NOMO-1 (cell line): ENCODE data around the gene TMEM184C.
A peak's percentile ranks its signal among the peaks of the same experiment; 100 is the strongest.

ENCODE experiments used
- DNase-seq, 2 experiments: peaks; one replicate each; lab custom pipeline; 2025; ENCODE audit not compliant: unreplicated experiment in 2 of 2; lab: John Stamatoyannopoulos, UW

Gene TMEM184C

DNA sequence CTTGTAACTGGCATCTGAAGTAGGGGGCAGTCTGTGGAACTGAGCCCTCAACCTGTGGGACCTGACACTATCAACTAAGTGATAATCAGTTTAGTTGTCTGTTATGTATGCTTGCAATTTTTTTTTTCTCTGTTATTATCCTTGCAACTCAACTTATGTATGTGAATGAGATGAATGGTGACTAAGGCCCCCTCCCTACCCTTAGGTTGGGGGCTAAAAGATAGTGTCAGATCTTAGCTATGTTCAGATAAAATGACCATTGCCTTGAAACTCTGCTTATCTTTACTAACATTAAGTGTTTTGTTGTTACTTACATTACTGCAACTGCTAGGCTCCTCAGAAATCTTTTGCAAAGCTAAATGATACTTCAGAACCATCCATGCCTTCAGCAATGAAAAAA, 31.5 kb downstream of the TMEM184C start:
- DNase-seq = no peak

DNA sequence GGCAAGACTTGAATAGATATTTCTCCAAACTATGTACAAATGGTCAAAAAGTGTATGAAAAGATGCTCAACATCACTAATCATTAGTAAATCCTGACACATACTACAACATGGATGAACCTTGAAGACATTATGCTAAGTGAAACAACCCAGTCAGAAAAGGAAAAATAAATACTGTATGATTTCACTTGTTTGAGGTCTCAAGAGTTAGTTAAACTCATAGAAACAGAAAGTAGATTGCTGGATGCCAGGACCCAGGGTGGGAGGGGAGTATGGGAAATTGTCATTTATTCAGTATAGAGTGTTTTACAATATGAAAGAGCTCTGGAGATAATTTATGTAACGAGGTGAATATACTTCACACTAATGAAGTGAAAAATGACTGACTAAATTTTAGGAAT, 34.4 kb downstream of the TMEM184C start:
- DNase-seq = no peak

DNA sequence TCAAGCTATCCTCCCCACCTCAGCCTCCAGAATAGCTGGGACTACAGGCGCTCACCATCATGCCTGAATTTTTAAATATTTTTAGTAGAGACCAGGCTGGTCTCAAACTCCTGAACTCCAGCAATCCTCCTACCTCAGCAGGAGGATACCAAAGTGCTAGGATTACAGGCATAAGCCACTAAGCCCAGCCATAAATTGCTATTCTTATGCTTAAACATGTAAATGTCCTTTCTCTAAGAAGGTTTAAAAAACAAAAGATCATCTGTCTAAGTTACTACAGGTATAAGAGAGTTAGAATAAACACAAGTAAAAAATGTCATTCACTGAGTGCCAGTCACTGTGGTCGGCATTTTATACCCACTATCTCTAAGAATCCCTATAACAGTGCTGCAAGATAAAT, 38.4 kb downstream of the TMEM184C start:
- no peak for DNase-seq

GRCh38 chr4:147658501-147658900, 41.3 kb downstream of the TMEM184C start:
- no peak for DNase-seq

DNA sequence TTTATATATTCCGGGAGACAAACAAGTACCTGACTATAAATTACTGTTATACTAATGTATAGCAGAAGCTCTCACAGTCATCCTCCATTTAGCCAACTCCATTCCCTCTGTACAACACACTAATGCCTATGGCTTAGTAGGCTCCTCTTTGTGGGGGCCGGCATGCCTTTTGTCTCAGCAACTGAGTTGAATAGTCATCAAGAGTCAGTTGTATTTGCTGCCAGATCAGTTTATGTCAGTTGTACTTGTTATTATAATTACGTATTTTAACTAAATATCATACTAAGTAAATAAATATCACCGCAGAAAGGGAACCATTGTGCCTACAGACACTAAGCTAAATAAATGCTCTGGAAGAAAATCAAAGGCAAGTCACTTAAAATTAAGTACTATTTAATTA, 56.9 kb downstream of the TMEM184C start:
- DNase-seq = no peak

DNA sequence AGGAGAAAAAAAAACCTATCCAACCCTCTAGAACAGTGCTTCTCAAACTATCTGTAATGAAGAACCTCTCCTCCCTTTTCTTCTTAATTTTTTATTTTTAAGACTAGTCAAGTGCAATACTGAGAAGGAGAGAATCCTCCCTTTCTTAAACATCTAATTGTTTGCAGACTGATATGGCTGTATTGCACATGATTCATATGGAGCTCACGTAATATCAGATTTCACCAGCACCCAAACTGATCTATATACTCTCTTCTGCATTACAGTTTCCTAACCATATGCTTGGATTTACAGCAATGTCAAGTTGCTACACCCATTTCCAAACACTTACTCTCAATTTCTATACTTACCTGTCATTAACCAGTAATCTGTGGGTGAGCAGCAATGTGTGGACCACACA, 57.3 kb downstream of the TMEM184C start:
- no peak for DNase-seq

DNA sequence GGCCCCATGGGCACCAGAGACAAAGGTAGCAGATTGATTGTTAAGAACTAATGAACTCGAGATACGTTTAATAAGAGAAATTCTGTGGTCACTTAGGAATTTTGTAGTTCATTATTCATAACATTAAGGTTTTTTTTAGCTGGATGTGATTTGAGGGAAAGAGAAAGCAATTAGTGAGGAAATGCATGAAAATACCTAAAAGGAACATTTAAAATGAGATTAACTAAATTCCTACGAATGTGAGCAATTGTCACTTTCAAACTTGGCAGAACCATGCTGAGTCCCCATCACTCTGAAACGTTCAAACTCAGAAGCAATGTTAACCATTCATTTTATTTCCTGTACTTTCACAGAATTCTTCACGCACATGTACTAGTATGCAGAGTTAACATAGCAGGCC, 60.9 kb downstream of the TMEM184C start:
- no peak for DNase-seq

DNA sequence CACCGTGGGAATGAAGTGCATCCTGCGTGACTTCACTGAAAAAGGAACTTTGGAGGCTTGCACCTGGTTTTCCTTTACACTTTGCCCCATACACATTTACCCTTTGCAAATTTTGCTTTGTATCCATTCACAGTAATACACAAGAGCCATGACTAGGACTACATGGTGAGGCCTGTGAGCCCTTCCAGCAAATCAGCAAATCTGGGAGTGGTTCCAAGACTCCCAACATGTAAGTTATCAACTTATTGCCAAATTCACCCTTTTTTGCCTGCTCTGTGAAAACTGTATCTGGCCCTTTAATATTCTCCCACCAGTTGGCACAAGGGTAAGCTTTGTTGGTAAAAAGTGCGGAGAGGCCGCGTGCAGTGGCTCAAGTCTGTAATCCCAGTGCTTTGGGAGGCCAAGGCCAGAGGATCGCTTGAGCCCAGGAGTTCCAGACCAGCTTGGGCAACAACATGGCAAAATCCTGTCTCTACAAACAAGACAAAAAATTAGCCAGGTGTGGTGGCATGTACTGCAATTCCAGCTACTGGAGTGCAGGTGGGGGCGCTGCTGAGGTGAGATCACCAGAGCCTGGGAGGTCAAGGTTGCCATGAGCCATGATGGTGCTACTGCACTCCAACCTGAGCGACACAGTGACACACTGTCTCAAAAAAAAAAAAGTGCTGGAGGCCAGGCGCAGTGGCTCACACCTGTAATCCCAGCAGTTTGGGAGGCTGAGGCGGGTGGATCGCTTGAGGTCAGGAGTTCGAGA, 61.8 kb downstream of the TMEM184C start:
- DNase-seq = no peak

- no peak for DNase-seq
Observed at GRCh38 chr4:147682755-147683154, 65.6 kb downstream of the TMEM184C start.

- DNase-seq = peak; percentile 31 to 36
Observed at GRCh38 chr4:147683188-147683591, 66.0 kb downstream of the TMEM184C start.

GRCh38 chr4:147683717-147684700, 66.8 kb downstream of the TMEM184C start, which contains the start of gene PRMT9:
TSS of gene PRMT9 (minus strand) at chr4:147684163. CDS start at chr4:147683987, 176 bp downstream.
- peak; percentile 81 to 89 for DNase-seq

DNA sequence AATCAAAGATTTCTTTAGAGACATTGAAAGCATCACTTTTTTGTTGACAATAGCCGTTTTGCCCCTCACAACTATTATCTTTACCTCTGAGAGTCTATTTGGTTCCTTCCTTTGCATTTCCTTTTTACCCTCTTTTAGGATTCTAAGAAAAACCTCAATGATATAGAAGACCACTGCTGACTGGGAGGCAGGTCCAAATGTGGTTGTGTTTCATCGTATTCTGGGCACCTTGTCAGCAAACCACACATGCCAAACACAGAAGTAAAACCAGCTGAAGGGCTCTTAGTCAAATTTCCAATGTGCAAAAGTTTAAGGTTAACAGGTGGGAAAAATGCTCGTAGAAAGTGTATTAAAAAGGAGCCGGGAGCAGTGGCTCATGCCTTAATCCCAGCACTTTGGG, 71.9 kb downstream of the TMEM184C start:
- no peak for DNase-seq

- no peak for DNase-seq
Observed at GRCh38 chr4:147691820-147692219, 74.6 kb downstream of the TMEM184C start.

DNA sequence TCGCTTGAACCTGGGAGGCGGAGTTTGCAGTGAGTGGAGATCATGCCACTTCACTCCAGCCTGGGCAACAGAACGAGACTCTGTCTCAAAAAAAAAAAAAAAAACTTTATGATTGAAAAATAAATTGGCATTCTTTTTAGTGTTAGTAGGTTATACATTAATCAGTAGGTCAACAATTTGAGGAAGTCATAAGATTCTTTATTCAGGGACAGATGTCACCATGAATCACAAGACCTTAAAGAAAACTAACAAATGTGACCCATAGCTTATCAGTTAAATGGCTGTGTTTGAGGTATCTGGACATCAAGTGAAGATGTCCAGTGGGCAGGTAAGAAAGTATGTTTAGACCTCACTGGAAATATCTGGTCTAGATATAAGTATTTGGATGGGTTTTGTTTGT, 76.0 kb downstream of the TMEM184C start:
- no peak for DNase-seq

- no peak for DNase-seq
Observed at GRCh38 chr4:147696866-147697265, 79.7 kb downstream of the TMEM184C start.

DNA sequence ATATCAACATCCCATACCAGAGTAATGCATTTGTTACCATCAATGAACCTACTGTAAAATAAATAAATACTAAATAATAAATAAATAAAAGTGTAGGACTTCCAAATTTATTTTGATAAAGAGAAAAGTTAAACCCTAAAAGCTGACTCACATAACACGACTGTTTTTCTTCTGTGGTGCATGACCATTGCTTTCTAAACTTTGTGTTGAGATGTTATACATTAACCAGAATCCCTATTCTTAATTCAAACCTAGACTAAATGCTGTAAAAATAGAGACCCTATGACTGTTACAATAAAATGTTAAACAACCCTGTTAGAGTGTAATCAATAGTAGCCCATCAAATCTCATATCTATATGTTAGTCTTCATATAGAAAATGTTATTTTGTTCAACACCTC, 87.6 kb downstream of the TMEM184C start:
- DNase-seq = no peak

- no peak for DNase-seq
Observed at GRCh38 chr4:147707892-147708672, 90.9 kb downstream of the TMEM184C start.

DNA sequence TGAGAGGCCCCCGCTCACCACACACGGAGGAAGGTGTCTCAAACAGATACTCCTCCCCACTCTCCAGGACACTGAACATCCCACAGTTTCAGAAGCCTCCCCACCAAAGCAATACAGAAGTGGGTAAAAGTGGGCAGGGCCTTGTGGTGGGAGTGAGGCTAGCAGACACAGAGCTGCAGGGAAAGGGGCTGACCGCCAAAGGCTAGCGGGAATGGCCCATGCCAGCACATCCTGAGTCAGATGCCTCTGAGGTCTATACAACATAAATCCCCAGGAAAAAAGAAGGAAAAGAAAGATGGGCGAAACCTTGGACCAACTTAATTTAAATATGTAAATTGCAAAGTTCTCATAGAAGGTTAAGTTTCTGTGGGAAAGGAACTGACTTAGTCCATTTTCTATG, 92.8 kb downstream of the TMEM184C start:
- DNase-seq = no peak

DNA sequence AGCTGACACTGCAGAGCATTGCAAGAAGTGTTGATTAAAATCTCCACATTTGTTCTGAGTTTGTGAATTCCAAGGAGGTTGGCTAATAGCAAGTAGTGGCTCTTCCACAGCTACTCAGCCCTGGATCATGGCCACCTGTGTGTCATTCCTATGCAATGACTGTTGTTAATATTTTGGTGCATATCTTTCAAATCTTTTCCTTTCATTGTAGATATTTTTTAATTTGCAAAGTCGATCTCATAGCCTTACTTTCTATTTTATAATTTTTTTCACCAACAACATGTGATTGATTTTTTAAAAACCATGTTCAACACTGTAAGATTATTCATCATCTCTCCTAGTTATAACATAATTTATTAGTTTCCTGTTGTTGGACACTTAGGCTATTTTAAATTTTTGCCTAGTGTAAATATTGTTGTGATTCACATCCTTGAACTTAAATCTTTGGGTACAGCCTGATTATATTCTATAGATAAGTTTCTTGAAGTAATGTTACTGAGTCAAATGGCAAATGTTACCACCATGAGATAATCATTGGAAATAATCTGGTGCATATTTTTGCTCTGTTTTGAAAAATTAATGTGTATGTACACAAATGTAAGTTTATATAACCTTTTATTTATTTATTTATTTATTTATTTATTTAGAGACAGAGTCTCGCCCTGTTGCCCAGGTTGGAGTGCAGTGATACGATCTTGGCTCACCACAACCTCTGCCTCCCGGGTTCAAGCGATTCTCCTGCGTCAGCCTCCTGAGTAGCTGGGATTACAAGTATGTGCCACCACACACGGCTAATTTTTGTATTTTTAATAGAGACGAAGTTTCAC, 97.6 kb downstream of the TMEM184C start:
- no peak for DNase-seq

DNA sequence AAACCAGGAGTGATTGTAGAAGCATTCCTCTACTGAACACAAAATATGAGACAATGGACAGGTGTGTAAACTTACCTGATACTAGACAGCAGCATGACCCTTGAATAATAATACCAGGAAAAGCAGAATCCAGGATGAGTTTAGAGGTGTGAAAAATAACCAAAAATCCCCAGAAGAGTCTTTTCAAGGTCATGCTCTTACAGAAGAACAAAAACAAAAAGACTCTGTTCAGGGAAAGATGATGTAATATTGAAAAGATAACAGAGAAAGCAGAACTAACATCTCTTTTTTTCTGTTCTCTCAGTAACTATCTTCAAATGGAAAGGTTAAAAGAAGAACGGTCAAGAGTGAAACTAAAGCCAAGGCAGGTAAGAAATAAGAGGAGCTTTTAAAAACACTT, 100.7 kb downstream of the TMEM184C start:
- DNase-seq = peak in 1 of 2 experiments; percentile 65
